ENCODE measurements around the gene TTC23.
"Not testable (repeated sequence)": the region's sequence is repeated elsewhere in the genome, so short reads cannot be mapped to it uniquely, and the experiment has no call there.

The TTC23 gene

GRCh38 chr15:99122831-99123712 lies 126.3 kb downstream of the TTC23 start:
- in situ Hi-C loops (cut with MboI; ENCODE audit: low sequenced_read_pairs) = no loop called here

- in situ Hi-C loops (cut with MboI; ENCODE audit: low sequenced_read_pairs) = no loop called here
Observed at GRCh38 chr15:99121691-99122410, 127.5 kb downstream of the TTC23 start.

- in situ Hi-C loops (cut with MboI; ENCODE audit: low sequenced_read_pairs) = no loop called here
Observed at GRCh38 chr15:99121207-99121606, 128.2 kb downstream of the TTC23 start.

GRCh38 chr15:99120050-99120777 lies 129.2 kb downstream of the TTC23 start:
- in situ Hi-C loops (cut with MboI; ENCODE audit: low sequenced_read_pairs) = no loop called here

DNA sequence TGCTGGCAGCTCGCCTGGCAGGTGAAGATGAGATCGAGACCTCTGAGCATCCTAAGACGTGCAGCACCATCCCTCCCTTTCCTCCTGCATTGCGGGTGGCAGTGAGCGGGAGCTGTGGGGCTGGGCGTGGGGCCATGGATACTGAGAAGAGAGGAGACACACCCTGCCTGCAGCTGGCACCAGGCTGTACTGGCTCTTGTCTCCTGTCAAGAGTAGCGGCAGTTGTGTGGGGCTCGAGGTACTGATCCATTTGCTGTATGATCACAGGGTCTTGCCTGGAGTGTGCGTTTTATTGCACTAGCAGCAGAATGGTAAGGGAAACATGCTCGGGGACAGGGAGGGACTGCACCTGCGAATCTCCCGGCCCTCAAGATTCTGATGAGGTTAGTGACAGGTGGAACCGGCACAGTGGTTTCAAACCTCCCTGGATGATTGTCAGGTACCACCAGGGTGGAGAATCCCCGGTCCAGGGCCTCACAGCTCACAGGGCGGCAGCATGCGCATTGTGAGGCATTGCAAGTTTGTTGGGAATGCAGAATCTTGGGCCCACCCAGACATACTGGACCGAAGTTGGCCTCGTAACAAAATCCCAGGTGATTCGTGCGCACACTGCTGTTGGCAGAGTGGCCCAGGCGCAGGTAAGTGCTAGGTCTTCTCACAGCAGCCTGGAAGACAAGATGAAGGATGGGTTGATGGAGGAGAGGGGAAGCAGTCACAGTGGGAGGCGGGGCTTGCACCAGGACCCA lies 130.4 kb downstream of the TTC23 start:
- in situ Hi-C loops (cut with MboI; ENCODE audit: low sequenced_read_pairs) = no loop called here

- in situ Hi-C loops (cut with MboI; ENCODE audit: low sequenced_read_pairs) = no loop called here
Observed at GRCh38 chr15:99118258-99118632, 131.1 kb downstream of the TTC23 start.

DNA sequence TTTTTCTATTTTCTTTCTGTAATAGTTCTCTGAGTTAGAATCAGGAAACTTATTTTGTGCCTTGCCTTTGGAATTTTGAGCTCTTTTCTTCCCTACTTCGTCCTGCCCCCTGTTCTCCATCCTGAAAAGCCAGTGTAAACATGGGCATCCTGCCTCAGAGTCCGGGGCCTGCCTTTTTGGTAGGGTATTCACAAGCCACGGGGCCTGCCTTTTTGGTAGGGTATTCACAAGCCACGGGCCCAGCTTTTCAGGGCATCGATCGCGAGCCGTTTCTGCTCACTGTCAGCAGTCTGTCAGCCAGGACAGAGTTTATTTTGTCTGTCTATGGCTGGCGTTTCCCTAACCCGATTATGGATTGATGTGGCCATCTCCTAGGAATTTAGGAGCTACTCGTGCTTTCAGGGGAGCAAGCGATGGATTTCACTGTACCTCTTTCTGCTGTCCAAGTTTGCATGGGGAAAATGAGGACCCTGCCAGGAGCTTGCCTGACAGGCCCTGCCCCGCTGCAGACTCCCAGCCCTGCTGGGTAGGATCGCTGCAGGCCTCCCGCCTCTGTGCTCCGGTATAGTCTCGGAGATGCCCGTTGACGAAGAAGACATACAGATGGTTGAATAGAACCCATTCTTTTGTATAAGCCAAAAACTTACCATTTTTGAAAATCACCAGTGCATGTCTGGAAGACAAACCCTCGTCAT lies 131.7 kb downstream of the TTC23 start:
- in situ Hi-C loops (cut with MboI; ENCODE audit: low sequenced_read_pairs) = no loop called here

GRCh38 chr15:99117111-99117510 lies 132.3 kb downstream of the TTC23 start:
- in situ Hi-C loops (cut with MboI; ENCODE audit: low sequenced_read_pairs) = no loop called here

- in situ Hi-C loops (cut with MboI; ENCODE audit: low sequenced_read_pairs) = no loop called here
Observed at GRCh38 chr15:99115300-99116215, 133.8 kb downstream of the TTC23 start.

- in situ Hi-C loops (cut with MboI; ENCODE audit: low sequenced_read_pairs) = no loop called here
Observed at GRCh38 chr15:99114511-99115299, 134.7 kb downstream of the TTC23 start.

- in situ Hi-C loops (cut with MboI; ENCODE audit: low sequenced_read_pairs) = no loop called here
Observed at GRCh38 chr15:99113547-99114271, 135.7 kb downstream of the TTC23 start.

DNA sequence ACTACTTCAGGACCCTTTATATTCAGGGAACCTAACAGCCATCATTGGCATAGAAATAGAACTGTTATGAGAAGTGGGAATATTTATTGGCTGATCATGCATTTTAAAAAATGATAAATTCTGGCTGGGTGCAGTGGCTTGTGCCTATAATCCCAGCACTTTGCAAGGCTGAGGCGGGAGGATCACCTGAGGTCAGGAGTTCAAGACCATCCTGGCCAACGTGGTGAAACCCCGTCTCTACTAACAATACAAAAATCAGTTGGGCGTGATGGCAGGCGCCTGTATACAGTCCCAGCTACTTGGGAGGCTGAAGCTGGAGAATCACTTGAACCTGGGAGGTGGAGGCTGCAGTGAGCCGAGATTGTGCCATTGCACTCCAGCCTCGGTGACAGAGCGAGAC lies 137.7 kb downstream of the TTC23 start:
- in situ Hi-C loops (cut with MboI; ENCODE audit: low sequenced_read_pairs) = not testable (repeated sequence)

- in situ Hi-C loops (cut with MboI; ENCODE audit: low sequenced_read_pairs) = no loop called here
Observed at GRCh38 chr15:99110581-99111320, 138.6 kb downstream of the TTC23 start.

GRCh38 chr15:99110093-99110492 lies 139.3 kb downstream of the TTC23 start:
- in situ Hi-C loops (cut with MboI; ENCODE audit: low sequenced_read_pairs) = no loop called here

GRCh38 chr15:99109555-99110021 lies 139.8 kb downstream of the TTC23 start:
- in situ Hi-C loops (cut with MboI; ENCODE audit: low sequenced_read_pairs) = no loop called here

GRCh38 chr15:99108993-99109392 lies 140.4 kb downstream of the TTC23 start:
- in situ Hi-C loops (cut with MboI; ENCODE audit: low sequenced_read_pairs) = no loop called here

All from hTERT RPE-1 (cell line).